NCI-H2171 (cell line): ENCODE data around the gene BCAN.

Experiments used
- DNase-seq: peaks from one replicate; lab custom pipeline; 2025; lab: John Stamatoyannopoulos, UW

Gene BCAN

GRCh38 chr1:156662005-156662799, 20.3 kb downstream of the BCAN start:
- no peak for DNase-seq

DNA sequence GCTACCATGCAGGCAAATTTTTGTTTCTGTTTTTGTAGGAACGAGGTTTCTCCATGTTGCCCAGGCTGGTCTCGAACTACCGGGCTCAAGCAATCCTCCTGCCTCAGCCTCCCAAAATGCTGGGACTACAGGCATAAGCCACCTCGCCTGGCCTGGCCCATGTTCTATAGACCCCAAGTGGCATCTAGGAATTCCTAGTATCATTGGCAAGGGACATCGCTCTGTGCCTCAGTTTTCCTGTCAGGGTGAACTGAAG, 20.8 kb downstream of the BCAN start:
- DNase-seq = no peak

- DNase-seq = peak; percentile 85
Measured at GRCh38 chr1:156663178-156663577, 21.3 kb downstream of the BCAN start.

GRCh38 chr1:156664046-156664766, 22.3 kb downstream of the BCAN start:
- no peak for DNase-seq

DNA sequence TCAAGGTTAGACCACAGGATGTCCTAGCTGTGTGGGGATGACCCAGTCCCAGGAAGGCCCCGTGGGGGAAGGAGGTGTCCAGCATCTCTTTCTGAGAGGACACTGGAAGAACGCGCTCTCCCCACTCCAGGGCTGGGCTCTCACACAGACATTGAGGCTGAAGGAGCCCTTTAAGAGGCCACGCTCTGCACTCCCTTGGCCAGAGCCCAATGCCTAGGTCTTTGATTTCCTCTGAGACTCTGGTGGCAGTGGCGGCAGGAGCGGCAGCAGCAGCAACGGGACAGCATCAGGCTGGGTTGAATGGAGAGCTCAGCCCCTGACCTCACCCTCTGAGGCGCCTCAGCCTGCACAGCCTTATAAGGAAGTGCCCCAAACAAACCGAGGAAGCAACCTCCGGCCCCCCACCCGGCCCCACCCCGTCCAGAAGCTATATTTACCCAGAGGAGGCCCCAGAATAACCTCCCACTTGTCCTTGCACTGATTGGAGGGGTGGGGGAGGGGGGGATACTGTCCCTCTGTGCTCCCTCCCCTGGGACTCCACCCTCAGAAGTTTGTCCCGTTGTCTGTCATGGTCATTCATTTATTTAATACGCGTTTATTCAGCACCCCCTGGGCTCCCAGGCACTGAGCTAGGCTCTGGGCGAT, 23.0 kb downstream of the BCAN start:
- DNase-seq = no peak

DNA sequence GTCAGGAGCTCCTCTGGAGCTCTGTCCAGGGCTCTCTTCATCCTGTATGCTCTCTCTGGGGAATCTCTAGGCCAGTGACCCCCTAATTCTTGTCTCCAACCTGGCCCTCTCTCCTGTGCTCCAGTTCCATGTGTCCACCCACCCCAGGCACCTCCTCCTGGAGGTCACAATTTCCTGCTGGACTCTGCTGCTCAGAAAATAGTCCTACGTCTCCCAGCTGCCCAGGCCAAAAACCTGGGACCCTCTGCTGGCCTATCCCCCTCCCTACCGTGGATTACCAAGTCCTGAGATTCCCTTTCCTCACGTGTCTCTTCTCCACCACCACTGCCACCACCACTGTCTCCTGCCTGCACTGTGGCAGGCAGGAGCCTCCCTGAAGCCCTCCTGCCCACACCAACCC, 23.6 kb downstream of the BCAN start:
- DNase-seq = no peak

GRCh38 chr1:156666862-156667609, 25.1 kb downstream of the BCAN start:
- DNase-seq = no peak

GRCh38 chr1:156667610-156667967, 25.7 kb downstream of the BCAN start:
- DNase-seq = no peak

DNA sequence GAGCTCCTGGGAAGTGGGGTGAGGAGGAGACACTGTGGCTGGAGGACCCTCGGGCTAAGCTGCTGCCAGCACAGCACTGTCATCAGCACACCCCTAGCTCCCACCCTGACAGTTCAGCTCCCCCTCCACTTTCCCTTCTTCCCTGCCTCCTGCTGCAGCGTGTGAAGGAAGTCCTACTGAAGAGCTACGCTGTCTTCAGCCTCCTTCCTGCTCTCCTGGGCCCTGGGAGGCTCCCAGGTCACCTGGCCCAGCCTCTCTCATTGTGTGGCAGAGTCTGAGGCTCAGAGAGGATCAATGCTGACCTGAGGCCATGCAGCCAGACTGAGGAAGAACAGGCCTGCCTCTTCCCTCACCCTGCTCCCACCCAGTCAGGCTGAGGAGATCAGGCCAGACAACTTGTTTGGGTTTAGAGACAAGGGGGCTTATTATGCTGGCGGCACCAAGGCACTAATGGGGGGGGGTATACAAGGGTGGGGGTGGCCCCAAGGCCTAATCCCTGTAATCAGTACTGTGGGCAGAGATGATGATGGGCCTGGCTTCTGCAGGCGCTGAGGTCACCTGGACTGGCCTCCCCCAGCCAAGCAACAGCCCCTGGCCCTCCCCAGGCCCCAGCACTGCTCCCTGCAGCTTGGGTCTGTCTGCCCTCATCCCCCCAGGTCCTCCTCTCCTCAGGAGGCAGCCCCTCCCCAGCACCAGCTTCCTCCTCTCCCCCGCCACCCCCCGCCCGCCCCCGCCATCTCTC, 26.2 kb downstream of the BCAN start:
- no peak for DNase-seq

- no peak for DNase-seq
Measured at GRCh38 chr1:156668801-156669637, 27.1 kb downstream of the BCAN start.

- DNase-seq = no peak
Measured at GRCh38 chr1:156669794-156670193, 27.9 kb downstream of the BCAN start.

DNA sequence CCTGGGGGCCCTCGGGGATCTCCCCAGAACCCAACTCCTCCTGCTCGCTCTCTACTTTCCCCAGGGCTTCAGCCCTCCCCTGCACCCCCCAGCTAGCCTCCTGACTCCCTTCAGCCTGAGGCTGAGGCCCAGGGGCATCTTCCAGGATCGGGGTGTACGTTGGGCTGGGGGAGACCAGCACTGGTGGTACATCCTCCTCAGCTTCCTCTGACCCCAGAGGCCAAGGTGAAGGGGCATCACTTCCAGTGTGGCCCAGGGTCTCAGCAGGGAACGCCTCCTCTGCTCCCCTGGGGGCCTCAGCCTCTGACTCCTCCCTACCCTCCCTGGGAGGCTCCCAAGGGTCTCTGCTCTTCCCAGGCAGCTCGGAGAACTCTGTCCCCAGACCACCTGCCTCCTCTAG, 28.4 kb downstream of the BCAN start:
- no peak for DNase-seq

- no peak for DNase-seq
Measured at GRCh38 chr1:156670791-156671190, 28.9 kb downstream of the BCAN start.

GRCh38 chr1:156671804-156672203, 29.9 kb downstream of the BCAN start:
- no peak for DNase-seq

GRCh38 chr1:156673387-156674121, 31.6 kb downstream of the BCAN start:
- DNase-seq = no peak

DNA sequence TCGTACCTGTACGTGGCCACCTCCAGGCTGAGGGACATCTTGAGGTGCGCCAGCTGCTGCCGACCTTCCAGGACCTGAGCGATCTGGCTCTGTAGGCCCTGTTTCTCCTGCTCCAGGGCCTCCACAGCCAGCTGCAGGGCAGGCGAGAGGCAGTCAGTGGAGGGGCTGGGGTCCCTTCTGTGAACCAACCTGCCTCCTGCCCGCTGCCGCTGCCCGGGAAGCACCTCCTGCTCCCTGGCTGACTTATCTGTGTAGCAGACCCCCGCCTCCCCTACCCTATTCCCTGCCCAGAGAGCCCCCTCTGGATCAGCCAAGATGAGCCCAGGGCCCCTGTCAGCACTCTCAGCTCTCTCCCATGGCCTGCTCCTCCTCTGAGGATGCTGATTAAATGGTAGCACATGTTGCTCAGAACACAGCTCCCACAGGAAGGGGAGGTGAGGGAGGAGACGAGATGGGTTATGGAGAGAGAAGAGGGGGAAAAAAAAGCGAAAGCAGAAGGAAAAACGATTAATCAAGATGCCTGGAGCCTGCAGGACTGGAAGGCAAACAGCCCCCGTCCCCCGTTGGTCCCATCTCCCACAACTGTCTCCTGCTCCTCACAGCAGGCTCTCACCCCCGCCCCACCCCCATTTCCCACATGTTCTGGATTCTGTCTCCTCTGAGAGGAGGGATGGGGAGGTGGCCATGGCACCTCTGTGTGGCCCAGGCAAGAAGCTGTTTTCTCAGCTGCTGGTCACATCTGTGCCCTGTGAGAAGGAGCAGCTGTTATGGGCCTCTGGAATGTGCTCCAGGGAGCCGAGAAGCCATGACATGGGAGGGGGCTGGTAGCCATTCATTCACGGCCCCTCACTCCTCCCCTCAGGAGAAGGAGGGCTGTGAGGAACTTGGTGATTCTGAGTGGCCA, 33.5 kb downstream of the BCAN start:
- DNase-seq = peak; percentile 59

GRCh38 chr1:156676114-156676819, 34.4 kb downstream of the BCAN start:
- DNase-seq = no peak

- DNase-seq = no peak
Measured at GRCh38 chr1:156676820-156677615, 35.1 kb downstream of the BCAN start, which contains the start of gene NES. Gene NES, minus strand, starts transcription at chr1:156677407. Its CDS starts 143 bp downstream, at chr1:156677264.
